ENCODE results near the gene AFAP1. TPM values are rescaled to one million over a fixed set of nuclear protein-coding genes. Genes with fewer than 3 reads are reported as not detected.
A peak's percentile ranks its signal among the peaks of the same experiment; 100 is the strongest.

AFAP1 gene
- total RNA-seq, 1 experiment from 2014 or later = 23.6 TPM

DNA sequence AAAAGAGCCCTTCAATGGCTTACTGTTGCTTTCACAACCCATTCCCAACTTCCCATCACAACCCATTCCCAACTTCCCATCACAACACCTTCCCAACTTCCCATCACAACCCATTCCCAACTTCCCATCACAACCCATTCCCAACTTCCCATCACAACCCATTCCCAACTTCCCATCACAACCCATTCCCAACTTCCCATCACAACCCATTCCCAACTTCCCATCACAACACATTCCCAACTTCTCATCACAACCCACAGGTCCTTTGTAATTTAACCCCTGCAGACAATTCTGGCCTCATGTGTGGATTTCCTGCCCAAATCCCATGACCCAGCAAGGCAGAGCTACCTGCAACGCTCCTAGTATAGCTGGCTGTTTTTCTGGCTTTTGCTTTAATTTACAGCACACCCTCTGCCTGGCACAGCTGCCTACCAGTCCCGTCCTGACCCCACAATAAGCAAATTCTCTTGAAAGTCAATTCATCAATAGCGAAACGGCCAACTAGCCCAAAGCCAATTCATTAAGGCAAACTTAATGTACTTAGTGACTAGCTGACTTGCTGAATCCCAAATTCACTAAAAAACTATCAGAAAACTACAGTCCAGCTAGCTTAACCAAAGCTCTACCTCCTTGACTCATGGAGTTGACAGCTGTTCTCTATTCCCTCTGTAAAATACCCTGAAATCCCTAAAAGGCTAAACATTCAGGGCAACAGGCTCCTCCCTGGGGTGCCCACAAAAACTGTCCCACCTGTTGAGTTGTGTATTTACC lies 75.6 kb downstream of the AFAP1 start:
- no peak for ATAC-seq
- no peak for DNase-seq (ENCODE audit: low spot score)
- H3K4me1 Mint-ChIP-seq = peaks cover 60% of the 10 kb centered on the region
- ChIA-PET POLR2A (no interaction called here), CTCF (interaction anchor here (0.7 to 4.9 kb wide), 6 partner anchors 11 to 247 kb away, joined by 3 to 24 read pairs (median 4); no protein-coding TSS in a partner anchor)
- peaks cover 8% of the 10 kb centered on the region for H3K9me3 Mint-ChIP-seq
- TF ChIP-seq, protein P1, sequence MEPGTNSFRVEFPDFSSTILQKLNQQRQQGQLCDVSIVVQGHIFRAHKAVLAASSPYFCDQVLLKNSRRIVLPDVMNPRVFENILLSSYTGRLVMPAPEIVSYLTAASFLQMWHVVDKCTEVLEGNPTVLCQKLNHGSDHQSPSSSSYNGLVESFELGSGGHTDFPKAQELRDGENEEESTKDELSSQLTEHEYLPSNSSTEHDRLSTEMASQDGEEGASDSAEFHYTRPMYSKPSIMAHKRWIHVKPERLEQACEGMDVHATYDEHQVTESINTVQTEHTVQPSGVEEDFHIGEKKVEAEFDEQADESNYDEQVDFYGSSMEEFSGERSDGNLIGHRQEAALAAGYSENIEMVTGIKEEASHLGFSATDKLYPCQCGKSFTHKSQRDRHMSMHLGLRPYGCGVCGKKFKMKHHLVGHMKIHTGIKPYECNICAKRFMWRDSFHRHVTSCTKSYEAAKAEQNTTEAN (CRISPR knock-in tag; IDR thresholded peaks at IDR 0.05) = no peak
- TF ChIP-seq GTF2I (CRISPR knock-in tag; conservative IDR thresholded peaks at IDR 0.05) (no peak), NFYB (CRISPR knock-in tag; conservative IDR thresholded peaks at IDR 0.05; ENCODE audit: low read depth) (no peak)
- TF ChIP-seq, protein P2, sequence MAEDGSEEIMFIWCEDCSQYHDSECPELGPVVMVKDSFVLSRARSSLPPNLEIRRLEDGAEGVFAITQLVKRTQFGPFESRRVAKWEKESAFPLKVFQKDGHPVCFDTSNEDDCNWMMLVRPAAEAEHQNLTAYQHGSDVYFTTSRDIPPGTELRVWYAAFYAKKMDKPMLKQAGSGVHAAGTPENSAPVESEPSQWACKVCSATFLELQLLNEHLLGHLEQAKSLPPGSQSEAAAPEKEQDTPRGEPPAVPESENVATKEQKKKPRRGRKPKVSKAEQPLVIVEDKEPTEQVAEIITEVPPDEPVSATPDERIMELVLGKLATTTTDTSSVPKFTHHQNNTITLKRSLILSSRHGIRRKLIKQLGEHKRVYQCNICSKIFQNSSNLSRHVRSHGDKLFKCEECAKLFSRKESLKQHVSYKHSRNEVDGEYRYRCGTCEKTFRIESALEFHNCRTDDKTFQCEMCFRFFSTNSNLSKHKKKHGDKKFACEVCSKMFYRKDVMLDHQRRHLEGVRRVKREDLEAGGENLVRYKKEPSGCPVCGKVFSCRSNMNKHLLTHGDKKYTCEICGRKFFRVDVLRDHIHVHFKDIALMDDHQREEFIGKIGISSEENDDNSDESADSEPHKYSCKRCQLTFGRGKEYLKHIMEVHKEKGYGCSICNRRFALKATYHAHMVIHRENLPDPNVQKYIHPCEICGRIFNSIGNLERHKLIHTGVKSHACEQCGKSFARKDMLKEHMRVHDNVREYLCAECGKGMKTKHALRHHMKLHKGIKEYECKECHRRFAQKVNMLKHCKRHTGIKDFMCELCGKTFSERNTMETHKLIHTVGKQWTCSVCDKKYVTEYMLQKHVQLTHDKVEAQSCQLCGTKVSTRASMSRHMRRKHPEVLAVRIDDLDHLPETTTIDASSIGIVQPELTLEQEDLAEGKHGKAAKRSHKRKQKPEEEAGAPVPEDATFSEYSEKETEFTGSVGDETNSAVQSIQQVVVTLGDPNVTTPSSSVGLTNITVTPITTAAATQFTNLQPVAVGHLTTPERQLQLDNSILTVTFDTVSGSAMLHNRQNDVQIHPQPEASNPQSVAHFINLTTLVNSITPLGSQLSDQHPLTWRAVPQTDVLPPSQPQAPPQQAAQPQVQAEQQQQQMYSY (CRISPR knock-in tag; IDR thresholded peaks at IDR 0.05) = no peak
- TF ChIP-seq, protein P3, sequence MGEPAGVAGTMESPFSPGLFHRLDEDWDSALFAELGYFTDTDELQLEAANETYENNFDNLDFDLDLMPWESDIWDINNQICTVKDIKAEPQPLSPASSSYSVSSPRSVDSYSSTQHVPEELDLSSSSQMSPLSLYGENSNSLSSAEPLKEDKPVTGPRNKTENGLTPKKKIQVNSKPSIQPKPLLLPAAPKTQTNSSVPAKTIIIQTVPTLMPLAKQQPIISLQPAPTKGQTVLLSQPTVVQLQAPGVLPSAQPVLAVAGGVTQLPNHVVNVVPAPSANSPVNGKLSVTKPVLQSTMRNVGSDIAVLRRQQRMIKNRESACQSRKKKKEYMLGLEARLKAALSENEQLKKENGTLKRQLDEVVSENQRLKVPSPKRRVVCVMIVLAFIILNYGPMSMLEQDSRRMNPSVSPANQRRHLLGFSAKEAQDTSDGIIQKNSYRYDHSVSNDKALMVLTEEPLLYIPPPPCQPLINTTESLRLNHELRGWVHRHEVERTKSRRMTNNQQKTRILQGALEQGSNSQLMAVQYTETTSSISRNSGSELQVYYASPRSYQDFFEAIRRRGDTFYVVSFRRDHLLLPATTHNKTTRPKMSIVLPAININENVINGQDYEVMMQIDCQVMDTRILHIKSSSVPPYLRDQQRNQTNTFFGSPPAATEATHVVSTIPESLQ (CRISPR knock-in tag; IDR thresholded peaks at IDR 0.05) = no peak
- H3K27ac Mint-ChIP-seq = peak overlapping the region; percentile 64
- peaks cover 21% of the 10 kb centered on the region for H3K36me3 Mint-ChIP-seq
- H3K27me3 Mint-ChIP-seq (ENCODE audit: low read depth) = no peaks in the 10 kb centered on the region
- H3K4me3 Mint-ChIP-seq = no peak overlapping the region

DNA sequence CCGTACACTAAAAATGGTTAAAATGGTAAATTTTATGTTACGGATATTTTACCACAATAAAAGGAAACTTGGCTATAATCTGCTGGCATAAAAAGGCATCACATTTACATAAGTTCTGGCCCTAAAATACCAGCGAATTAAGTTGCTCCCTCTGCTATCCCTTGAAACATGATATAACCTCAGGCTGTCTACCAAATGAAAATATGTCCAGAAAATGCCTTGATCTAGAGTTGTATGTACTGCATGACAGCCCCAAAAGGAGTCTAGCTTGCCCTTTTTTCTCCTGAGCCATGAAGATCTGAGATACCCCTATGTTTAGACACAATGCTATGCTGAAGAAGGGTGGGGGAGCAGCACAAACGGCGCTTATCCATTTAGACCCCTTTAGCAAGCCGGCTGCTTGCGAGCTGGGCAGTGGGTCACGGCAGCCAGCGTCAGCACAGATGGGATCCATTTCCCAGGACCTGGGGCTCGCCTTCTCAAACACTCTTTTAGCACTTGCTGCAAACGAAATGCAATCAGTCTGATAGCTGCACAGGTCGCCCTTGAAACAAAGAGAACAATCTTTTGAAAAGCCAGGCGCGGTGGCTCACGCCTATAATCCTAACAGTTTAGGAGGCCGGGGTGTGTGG lies 77.0 kb downstream of the AFAP1 start:
- DNase-seq (ENCODE audit: low spot score) (no peak), ATAC-seq (no peak)
- Mint-ChIP-seq H3K4me3 (no peak overlapping the region), H3K9me3 (peaks cover 8% of the 10 kb centered on the region), H3K36me3 (peaks cover 18% of the 10 kb centered on the region), H3K27ac (peak overlapping the region; percentile 95), H3K27me3 (ENCODE audit: low read depth) (no peaks in the 10 kb centered on the region), H3K4me1 (peaks cover 67% of the 10 kb centered on the region)
- ChIA-PET POLR2A (no interaction called here), CTCF (interaction anchor here (0.6 to 4.9 kb wide), 6 partner anchors 18 to 125 kb away, joined by 3 to 24 read pairs (median 4); no protein-coding TSS in a partner anchor)
- TF ChIP-seq, protein P4, sequence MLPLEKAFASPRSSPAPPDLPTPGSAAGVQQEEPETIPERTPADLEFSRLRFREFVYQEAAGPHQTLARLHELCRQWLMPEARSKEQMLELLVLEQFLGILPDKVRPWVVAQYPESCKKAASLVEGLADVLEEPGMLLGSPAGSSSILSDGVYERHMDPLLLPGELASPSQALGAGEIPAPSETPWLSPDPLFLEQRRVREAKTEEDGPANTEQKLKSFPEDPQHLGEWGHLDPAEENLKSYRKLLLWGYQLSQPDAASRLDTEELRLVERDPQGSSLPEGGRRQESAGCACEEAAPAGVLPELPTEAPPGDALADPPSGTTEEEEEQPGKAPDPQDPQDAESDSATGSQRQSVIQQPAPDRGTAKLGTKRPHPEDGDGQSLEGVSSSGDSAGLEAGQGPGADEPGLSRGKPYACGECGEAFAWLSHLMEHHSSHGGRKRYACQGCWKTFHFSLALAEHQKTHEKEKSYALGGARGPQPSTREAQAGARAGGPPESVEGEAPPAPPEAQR (CRISPR knock-in tag; IDR thresholded peaks at IDR 0.05) = no peak
- no peak for TF ChIP-seq ZBTB21 (CRISPR knock-in tag; IDR thresholded peaks at IDR 0.05; ENCODE audit: borderline replicate concordance)
- TF ChIP-seq, protein P5, sequence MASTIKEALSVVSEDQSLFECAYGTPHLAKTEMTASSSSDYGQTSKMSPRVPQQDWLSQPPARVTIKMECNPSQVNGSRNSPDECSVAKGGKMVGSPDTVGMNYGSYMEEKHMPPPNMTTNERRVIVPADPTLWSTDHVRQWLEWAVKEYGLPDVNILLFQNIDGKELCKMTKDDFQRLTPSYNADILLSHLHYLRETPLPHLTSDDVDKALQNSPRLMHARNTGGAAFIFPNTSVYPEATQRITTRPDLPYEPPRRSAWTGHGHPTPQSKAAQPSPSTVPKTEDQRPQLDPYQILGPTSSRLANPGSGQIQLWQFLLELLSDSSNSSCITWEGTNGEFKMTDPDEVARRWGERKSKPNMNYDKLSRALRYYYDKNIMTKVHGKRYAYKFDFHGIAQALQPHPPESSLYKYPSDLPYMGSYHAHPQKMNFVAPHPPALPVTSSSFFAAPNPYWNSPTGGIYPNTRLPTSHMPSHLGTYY (CRISPR knock-in tag; IDR thresholded peaks at IDR 0.05) = no peak
- no peak for TF ChIP-seq NR2C2 (CRISPR knock-in tag; IDR thresholded peaks at IDR 0.05)
- no peak for TF ChIP-seq NFYB (CRISPR knock-in tag; conservative IDR thresholded peaks at IDR 0.05; ENCODE audit: low read depth)
- TF ChIP-seq FOXP1 (CRISPR knock-in tag; IDR thresholded peaks at IDR 0.05; ENCODE audit: borderline replicate concordance) = no peak
- TF ChIP-seq, protein P6, sequence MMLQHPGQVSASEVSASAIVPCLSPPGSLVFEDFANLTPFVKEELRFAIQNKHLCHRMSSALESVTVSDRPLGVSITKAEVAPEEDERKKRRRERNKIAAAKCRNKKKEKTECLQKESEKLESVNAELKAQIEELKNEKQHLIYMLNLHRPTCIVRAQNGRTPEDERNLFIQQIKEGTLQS (CRISPR knock-in tag; conservative IDR thresholded peaks at IDR 0.05) = no peak
- TF ChIP-seq, protein P7, sequence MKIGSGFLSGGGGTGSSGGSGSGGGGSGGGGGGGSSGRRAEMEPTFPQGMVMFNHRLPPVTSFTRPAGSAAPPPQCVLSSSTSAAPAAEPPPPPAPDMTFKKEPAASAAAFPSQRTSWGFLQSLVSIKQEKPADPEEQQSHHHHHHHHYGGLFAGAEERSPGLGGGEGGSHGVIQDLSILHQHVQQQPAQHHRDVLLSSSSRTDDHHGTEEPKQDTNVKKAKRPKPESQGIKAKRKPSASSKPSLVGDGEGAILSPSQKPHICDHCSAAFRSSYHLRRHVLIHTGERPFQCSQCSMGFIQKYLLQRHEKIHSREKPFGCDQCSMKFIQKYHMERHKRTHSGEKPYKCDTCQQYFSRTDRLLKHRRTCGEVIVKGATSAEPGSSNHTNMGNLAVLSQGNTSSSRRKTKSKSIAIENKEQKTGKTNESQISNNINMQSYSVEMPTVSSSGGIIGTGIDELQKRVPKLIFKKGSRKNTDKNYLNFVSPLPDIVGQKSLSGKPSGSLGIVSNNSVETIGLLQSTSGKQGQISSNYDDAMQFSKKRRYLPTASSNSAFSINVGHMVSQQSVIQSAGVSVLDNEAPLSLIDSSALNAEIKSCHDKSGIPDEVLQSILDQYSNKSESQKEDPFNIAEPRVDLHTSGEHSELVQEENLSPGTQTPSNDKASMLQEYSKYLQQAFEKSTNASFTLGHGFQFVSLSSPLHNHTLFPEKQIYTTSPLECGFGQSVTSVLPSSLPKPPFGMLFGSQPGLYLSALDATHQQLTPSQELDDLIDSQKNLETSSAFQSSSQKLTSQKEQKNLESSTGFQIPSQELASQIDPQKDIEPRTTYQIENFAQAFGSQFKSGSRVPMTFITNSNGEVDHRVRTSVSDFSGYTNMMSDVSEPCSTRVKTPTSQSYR (CRISPR knock-in tag; IDR thresholded peaks at IDR 0.05) = no peak
- TF ChIP-seq, protein P8, sequence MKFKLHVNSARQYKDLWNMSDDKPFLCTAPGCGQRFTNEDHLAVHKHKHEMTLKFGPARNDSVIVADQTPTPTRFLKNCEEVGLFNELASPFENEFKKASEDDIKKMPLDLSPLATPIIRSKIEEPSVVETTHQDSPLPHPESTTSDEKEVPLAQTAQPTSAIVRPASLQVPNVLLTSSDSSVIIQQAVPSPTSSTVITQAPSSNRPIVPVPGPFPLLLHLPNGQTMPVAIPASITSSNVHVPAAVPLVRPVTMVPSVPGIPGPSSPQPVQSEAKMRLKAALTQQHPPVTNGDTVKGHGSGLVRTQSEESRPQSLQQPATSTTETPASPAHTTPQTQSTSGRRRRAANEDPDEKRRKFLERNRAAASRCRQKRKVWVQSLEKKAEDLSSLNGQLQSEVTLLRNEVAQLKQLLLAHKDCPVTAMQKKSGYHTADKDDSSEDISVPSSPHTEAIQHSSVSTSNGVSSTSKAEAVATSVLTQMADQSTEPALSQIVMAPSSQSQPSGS (CRISPR knock-in tag; IDR thresholded peaks at IDR 0.05; ENCODE audit: borderline replicate concordance, low read depth) = no peak
